HT1080 (cell line): Measurements from ENCODE around the gene TRIM14. TPM values are rescaled to one million over a fixed set of nuclear protein-coding genes. Genes with fewer than 3 reads are reported as not detected.
A peak's percentile ranks its signal among the peaks of the same experiment; 100 is the strongest.

Source experiments
- DNase-seq: peaks from one replicate; pipeline ENCODE4 v3.0.0-alpha.2; 2015; ENCODE audit warnings: low read depth
- polyA plus RNA-seq, 2 experiments: library from polyadenylated mRNA; depleted of rRNA; stranded (reverse); fragments of >200 nt; gene quantifications; 2 replicates each; pipeline ENCODE4 v1.2.3, GENCODE V29; 2015
- total RNA-seq: library from RNA; depleted of rRNA; stranded (reverse); fragments of >200 nt; shearing (Covaris generic); gene quantifications from 2 replicates; pipeline ENCODE4 v1.2.3, GENCODE V29; 2014; rRNA removed

TRIM14 gene, protein sequence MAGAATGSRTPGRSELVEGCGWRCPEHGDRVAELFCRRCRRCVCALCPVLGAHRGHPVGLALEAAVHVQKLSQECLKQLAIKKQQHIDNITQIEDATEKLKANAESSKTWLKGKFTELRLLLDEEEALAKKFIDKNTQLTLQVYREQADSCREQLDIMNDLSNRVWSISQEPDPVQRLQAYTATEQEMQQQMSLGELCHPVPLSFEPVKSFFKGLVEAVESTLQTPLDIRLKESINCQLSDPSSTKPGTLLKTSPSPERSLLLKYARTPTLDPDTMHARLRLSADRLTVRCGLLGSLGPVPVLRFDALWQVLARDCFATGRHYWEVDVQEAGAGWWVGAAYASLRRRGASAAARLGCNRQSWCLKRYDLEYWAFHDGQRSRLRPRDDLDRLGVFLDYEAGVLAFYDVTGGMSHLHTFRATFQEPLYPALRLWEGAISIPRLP
- 26.8 and 31.0 TPM in 2 replicates for total RNA-seq
- 25.7 and 25.9 TPM in 2 replicates for polyA plus RNA-seq (2015; cell fraction: cytosol; rRNA removed)
- polyA plus RNA-seq (2015; cell fraction: nucleus; rRNA removed): 16.0 and 23.2 TPM in 2 replicates

DNA sequence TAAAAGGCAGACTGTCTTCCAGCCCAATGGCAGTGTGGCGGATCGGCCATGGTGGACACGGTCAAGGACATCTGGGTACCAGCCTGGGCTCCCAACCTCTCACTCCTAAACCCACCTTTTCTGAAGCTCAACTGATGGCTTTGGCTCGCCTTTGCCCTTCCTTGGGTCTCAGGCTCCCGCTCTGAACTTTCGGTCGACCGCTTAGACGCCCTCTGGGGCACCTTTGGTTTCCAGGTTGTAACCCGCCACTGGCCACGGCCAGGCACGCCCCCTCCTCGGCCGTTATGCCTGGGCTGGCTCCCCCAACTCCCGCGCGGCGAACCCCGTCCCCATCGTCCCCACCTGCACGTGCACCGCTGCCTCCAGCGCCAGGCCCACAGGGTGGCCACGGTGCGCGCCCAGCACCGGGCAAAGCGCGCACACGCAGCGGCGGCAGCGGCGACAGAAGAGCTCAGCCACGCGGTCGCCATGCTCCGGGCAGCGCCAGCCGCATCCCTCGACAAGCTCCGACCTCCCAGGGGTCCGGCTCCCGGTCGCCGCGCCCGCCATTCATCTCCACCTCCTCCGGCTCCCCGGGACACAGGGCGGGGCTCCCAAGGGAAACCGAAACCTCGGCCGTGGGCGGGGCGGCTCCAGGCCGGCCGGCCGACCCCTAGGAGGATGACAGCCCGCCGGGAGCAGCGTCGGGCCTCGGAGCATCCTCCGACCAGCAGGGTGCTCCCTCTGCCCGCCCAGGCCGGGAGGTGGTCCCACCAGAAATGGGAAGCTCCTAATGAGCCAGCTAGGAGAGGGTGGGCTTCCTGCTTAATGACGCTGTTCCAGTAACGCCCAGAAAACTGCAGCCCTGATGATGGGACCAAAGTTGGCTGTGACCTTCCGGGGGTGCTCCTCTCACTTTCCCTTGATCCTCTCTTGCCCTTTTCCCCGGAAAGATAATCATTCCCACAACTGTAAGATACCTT is at the start of gene TRIM14:
TSS of gene TRIM14 (minus strand) at position 583 of the 962 bp plus-strand sequence. CDS start at position 549, 34 bp downstream.
- DNase-seq: peak; percentile 82

DNA sequence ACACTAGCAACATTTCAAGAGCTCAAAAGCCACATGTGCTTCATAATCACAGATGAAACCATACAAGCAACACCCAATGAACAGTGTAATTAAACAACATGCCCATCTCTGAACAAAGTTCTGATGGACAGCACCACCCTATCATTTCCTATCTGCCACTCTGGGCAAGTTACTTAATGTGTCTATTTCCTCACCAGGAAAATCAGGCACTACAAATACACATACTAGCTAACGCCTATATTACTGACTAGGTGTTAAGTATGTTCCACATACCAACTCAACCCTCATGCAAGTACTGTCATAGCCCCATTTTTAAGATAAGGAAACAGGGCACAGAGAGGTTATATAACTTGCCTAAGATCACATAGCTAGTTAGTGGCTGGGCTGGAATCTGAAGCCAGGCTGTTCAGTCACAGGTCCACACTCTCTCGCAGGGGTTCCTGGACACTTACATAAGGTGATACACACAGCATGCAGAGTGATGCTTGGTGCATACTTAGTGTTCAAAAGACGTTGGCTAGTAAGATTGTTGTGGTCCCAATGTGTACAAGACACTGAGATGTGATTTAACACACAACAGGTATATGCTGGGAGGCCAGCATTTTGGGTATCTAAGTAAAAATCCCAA is 49.2 kb upstream of the TRIM14 start:
- DNase-seq: no peak

DNA sequence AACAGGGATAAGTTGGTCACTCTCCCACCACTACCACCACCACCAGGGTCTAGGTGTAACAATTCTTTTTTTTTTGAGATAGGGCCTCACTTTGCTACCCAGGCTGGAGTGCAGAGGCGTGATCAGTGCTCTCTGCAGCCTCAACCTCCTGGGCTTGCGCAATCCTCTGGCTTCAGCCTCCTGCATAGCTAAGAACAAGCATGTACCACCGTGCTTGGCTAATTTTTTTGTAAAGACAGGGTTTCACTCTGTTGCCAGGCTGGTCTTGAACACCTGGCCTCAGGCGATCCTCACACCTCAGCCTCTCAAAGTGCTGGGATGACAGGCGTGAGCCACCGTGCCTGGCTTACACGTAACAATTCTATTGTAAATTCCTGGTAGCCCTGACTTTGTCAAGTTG is 45.9 kb upstream of the TRIM14 start:
- DNase-seq: no peak

DNA sequence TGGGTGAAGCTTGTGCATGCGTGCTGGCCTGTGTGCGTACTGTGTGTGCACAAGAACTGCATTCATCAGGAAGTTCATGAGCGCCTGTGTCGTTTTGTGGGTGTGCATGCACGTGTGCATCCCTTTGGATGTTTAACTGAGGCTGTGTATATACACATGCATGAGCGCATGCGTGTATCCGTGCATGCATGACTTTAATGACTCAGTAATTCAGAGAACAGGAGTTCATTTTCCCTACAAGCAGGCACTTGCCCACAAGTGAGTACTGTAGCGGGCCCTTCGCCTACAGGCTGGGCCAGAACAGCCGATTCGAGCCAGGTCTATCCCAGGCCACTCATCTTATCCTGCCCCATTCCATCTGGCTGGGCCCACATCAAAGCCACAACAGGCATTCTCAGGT is 43.6 kb upstream of the TRIM14 start:
- no peak for DNase-seq

DNA sequence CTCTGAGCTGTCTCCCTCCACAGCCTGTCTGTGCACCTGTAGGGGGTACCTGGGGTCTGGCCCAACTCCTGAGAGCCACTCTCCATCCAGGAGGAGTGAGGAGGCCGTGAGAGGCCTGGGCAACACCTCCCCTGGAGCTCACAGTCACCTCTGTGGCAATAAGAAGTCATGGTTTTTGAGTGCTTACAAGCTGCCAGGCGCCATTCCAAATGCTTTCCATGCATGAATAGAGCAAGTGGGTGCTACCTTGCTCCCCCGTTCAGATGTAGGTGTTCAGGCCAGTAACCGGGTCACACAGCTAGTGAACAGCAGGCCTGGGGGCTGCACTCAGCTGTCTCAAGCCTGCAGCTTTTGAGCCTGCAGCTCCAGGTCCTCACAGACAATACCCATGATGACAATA is 42.8 kb upstream of the TRIM14 start:
- DNase-seq: no peak

DNA sequence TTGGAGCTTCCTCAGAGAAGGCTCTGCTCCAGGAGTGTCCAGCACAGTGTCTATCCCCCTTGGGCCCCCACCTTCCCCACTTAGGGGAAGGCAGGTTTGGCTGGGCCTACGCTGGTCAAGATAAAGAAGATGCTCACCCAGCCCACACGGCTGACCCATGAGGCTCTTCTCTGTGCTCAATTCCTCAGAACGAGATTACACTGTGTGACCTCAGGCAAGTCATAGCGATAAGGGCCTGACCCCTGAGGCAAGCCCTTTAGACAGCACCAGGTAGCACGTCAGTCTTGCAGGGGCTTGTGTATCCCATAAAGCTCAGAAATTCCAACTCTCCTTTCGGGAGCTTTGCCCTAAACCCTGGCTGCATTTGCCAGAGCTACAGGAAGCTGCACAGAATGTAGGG is 40.8 kb upstream of the TRIM14 start:
- no peak for DNase-seq

DNA sequence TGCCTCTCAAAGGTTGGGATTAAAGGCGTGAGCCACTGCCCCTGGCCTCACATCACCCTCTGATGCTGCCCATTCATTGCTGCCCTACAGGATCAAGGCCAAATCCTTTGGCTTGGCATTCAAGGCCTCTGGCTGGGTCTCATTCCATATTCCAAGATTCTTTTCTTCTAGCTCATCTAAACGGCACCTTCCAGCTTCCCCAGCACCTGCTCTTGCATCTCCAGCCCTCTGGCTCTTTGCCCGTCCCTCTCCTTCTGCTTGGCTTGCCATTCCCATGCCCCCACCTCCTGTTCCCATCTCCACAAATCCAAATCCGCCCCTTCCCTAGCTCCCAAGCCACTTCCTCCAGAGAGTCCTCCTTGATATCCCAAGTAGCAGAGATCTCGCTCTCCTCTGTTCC is 40.3 kb upstream of the TRIM14 start:
- no peak for DNase-seq

DNA sequence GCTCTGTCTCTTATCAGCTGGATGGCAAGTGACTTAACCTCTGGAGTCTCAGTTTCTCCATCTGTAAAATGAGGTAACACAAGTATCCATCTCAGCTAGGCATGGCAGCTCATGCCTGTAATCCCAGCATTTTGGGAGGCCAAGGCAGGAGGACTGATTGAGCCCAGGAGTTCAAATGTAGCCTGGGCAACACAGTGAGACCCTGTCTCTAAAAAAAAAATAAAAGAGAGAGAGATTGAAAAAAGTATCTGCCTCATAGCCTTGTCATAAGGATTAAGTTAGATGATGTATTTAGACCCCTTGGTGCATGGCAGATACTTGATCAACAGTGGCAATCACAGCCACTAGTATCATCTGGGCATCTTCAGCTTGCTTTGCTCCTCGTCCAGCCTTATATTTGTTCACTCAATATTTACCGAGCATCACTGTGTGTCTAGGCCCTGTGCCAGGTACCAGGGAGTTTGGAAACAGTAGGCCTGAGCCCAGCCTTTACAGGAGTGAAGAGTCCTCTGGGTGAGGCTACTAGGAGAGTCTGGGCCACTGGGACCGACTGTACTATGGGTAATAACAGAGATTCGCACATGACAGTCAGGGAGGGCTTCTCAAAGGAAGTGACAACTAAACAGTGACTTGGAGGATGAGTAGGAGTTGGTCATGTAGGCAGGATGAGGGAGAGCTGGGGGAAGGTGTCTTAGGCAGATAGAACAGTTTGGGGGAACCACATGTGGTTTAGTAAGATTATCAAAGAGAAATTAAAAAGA is 39.2 kb upstream of the TRIM14 start:
- no peak for DNase-seq

DNA sequence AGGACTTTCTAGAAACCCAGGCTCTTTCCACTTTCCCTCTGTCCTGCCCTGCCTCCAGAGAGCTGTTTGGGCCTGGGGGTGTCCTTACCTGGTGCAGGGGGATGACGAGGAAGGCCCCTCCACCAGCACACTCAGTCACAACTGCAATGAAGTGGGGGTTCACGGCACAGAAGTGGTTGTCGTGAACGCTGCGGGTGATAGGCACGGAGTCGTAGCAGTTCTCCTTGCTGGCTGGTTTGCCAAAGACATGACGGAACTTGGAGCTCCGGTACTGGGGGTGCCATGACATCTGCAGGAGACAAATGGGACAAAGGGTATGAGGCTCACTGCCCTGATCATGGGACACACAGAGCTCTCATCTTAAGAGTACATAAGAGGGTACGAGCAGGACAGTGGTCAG is 38.4 kb upstream of the TRIM14 start:
- DNase-seq: no peak

DNA sequence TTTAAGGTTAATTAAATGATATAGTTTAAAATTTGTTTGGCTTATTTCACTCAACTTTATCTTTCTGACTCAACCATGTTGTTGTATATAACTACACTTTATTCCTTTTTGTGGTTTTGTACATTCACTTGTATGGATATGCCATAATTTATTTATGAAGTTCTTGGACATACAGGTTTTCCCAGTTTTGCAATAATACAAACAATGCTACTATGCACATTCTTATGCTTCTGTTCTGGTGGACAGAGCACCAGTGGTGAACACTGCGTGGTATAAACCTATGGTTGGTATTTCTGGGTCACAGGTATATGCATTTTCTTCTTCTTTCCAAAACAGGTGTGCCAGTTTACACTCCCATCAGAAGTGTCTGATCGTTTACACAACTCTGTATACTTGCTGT is 35.7 kb upstream of the TRIM14 start:
- DNase-seq: no peak

DNA sequence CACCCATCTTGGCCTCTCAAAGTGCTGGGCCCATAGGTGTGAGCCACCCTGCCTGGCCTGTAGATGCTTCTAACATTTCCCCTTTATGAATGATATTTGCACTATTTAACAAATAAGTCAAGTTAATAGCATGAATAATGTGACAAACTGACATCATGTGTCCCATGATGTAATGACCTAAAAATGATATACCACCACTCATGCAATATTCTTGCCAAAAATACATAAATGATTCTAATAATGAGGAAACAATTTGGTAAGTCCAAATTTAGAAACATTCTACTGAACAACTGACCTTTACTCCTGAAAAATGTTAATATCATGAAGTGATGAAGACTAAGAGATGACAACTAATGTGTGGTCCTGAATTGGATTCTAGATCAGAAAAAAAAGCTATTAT is 33.5 kb upstream of the TRIM14 start:
- no peak for DNase-seq

DNA sequence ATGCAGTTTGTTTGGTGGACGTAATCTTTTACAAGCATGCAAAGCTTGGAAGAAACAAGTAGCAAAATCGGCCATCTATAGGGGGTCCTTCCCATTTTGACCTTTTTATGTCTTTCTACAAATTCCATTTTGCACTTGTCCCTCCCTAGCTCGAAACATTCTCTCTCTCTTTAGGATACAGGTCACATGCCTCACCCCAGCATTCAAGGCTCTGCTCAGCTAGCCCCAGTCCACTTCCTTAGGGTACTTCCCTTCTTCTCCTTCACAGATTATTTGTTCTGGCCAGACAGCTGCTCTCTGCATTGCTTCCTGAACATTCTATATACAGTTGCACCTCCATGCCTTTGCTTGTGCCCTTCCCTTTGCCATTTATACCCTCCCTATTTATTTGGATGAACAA is 31.7 kb upstream of the TRIM14 start:
- DNase-seq: no peak

DNA sequence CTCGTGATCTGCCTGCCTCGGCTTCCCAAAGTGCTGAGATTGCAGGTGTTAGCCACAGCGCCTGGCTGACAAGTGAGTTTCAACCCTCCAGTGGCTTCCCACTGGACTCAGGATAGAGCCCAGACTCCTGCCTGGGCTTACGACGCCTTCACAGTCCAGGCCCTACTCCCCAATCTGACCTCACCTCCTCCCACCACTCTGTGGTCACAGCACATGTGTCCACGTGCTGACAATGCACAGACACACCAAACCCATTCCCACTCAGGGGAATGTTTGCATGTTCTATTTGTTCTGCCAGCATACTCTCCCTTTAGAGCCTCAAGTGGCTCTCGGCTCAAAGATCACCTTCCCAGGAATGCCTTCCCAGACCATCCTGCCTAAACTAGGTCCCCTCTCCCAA is 31.1 kb upstream of the TRIM14 start:
- no peak for DNase-seq

DNA sequence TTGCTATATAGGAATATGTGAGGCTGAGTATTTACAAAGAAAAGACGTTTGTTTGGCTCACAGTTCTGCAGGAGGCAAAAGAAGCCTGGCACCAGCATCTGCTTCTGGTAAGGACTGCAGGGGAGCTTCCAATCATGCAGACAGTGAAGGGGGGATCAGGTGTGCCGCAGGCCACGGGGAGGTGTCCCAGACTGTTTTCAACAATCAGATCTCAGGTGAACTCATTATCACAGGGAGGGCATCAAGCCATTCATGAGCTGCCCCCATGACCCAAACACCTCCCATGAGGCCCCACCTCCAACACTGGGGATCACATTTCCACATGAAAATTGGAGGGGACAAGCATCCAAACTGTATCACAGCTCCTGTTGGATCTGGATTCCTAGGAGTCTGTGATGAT is 30.4 kb upstream of the TRIM14 start:
- DNase-seq: no peak

DNA sequence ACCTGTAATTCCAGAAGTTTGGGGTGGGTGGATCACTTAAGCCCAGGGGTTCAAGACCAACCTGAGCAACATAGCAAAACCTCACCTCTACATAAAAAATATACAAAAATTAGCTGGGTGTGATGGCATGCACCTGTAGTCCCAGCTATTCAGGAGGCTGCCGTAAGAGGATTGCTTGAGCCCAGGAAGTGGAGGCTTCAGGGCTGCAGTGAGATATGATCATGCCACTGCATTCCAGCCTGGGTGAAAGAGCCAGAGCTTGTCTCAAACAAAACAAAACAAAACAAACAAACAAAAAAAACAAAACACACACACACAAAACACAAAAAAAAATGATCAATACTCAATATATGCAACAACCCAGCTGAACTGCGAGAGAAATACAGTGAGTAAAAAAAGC is 29.5 kb upstream of the TRIM14 start:
- no peak for DNase-seq

DNA sequence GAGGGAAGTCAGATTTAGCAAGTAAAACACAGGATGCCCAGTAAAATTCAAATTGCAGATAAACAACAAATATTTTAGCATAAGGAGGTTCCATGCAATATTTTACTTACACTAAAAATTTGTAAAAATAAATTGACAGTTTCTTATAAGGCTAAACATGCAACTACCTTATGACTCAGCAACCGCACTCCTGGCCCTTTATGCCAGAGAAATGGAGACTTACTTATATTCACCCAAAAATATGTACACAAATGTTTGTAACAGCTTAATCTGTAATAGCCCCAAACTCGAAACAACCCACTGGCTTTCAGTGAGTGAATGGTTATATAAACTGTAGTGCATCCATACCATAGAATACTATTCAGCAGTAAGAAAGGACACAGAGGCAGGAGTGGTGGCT is 28.6 kb upstream of the TRIM14 start:
- DNase-seq: no peak

DNA sequence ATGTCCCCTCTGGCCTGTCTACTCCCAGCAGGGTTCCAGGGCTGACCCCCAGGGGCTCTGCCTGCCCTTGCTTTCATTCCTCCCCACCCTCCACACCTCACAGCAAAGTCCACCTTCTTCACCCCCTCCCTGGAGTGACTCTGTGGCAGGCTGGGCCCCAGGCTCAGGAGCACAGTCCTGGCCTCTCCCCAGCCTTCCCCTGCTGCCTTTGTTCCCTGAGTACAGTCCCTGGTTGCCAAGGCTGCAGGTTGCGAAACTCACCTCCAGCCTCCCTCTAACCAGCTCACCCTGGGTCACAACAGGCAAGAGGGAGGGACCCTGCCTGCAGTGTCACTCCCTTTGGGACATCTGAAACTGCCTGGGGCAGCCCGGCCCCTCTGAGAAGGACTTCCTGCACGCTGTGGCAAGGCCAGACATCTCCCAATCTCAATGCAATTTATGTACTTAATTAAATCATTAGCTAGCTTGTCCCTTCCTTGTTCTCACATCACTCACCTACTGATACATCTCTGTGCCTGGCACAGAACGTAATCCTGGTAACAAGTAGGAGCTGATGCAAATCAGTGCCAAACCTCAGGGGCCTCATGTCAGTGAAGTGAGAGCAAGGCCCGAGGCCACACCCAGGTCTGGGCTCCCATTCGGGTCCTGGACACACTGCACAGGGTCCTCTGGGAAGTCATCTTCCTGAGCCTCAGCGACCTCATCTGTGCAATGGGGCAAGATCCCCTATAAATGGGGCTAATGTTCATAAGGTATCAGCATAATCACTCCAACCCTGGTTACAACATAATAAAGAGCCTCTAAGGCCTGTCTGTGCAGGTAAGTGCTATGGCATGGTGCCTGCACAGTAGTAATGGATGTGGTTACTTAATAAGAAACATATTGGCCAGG is 27.3 kb upstream of the TRIM14 start:
- peak; percentile 56 for DNase-seq

DNA sequence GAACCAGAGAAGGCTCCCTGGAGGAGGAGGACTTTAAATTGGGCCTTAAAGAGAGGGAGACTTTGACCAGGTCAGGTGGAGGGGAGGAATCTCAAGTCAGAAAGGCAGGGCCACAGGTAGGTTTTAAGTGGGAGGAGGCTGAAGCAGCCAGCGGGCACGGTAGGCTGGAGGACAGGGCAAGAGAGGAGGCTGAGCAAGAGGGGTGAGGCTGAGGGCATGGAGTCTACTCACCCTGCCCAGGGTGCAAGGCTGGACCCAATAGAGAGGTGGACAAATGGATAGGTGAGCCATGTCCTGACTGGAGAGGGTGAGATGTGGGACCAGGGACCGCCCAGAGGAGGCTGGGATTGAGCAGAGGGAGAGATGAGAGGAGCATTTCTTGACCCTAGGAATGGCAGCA is 25.6 kb upstream of the TRIM14 start:
- no peak for DNase-seq

DNA sequence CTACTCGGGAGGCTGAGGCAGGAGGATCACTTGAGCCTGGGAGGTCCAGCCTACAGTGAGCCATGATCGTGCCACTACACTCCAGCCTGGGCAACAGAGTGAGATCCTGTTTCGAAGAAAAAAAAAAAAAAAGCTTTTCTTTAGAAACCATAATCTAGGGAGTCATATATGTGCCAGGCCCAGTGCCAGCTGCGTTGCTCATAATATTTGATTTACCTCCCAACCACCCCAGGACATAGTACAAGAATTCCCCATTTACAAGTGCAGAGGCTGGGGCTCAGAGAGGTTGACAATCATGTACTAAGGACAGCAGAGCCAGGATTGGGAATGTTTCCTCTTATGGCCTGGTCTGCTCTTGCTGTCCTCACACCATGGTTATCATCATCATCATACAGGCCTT is 25.1 kb upstream of the TRIM14 start:
- DNase-seq: no peak
